Stimulated activated CD4-positive, alpha-beta T cell treated with anti-CD3 and anti-CD28 coated beads, Interleukin-1b, Interleukin-23, amount 100 ng/mL, for 1 hour (primary cell): ENCODE results near the gene GLCCI1.
"Not testable (repeated sequence)": the region's sequence is repeated elsewhere in the genome, so short reads cannot be mapped to it uniquely, and the experiment has no call there.

Source experiments
- DNase-seq, 2 donors: peaks; one replicate each; pipeline ENCODE4 v3.0.0-alpha.2; 2020; ENCODE audit warnings: low read depth in 2 of 2

Gene GLCCI1

GRCh38 chr7:8094164-8095140 is 125.9 kb downstream of the GLCCI1 start:
- DNase-seq, result no peak

GRCh38 chr7:8101292-8101691 is 132.7 kb downstream of the GLCCI1 start:
- not testable (repeated sequence) for DNase-seq

GRCh38 chr7:8103282-8103681 is 134.7 kb downstream of the GLCCI1 start:
- no peak for DNase-seq

- DNase-seq, result no peak
These were observed 137.0 kb downstream of the GLCCI1 start for GRCh38 chr7:8105449-8106095.

- DNase-seq, result no peak
These were observed 140.8 kb downstream of the GLCCI1 start for GRCh38 chr7:8109196-8110022.

- no peak for DNase-seq
These were observed 142.8 kb downstream of the GLCCI1 start for GRCh38 chr7:8111282-8111960.

- no peak for DNase-seq
These were observed 144.1 kb downstream of the GLCCI1 start for GRCh38 chr7:8112685-8113084.

GRCh38 chr7:8113184-8113583 is 144.6 kb downstream of the GLCCI1 start:
- DNase-seq, result no peak

- DNase-seq, result no peak
These were observed 145.6 kb downstream of the GLCCI1 start for GRCh38 chr7:8114175-8114574.

- no peak for DNase-seq
These were observed 147.2 kb downstream of the GLCCI1 start for GRCh38 chr7:8115547-8116402.

GRCh38 chr7:8117195-8117594 is 148.6 kb downstream of the GLCCI1 start:
- DNase-seq, result no peak

GRCh38 chr7:8119262-8119661 is 150.7 kb downstream of the GLCCI1 start:
- DNase-seq, result no peak

- DNase-seq, result no peak
These were observed 151.9 kb downstream of the GLCCI1 start for GRCh38 chr7:8120390-8121058.

- no peak for DNase-seq
These were observed 152.6 kb downstream of the GLCCI1 start for GRCh38 chr7:8121243-8121642.

- peak; percentile 35 to 47 for DNase-seq
These were observed 157.3 kb downstream of the GLCCI1 start for GRCh38 chr7:8125680-8126444.

GRCh38 chr7:8126601-8127167 is 158.1 kb downstream of the GLCCI1 start:
- no peak for DNase-seq

GRCh38 chr7:8128449-8129317 is 160.1 kb downstream of the GLCCI1 start:
- no peak for DNase-seq

- DNase-seq, result no peak
These were observed 160.7 kb downstream of the GLCCI1 start for GRCh38 chr7:8129318-8129659.
